IPS DF 19.7 (cell line): ENCODE measurements around the gene CDH8.

Experiments used
- DNase-seq: peaks from one replicate; pipeline ENCODE4 v3.0.0-alpha.2; 2013; ENCODE audit warnings: low read depth, low spot score

Gene CDH8

DNA sequence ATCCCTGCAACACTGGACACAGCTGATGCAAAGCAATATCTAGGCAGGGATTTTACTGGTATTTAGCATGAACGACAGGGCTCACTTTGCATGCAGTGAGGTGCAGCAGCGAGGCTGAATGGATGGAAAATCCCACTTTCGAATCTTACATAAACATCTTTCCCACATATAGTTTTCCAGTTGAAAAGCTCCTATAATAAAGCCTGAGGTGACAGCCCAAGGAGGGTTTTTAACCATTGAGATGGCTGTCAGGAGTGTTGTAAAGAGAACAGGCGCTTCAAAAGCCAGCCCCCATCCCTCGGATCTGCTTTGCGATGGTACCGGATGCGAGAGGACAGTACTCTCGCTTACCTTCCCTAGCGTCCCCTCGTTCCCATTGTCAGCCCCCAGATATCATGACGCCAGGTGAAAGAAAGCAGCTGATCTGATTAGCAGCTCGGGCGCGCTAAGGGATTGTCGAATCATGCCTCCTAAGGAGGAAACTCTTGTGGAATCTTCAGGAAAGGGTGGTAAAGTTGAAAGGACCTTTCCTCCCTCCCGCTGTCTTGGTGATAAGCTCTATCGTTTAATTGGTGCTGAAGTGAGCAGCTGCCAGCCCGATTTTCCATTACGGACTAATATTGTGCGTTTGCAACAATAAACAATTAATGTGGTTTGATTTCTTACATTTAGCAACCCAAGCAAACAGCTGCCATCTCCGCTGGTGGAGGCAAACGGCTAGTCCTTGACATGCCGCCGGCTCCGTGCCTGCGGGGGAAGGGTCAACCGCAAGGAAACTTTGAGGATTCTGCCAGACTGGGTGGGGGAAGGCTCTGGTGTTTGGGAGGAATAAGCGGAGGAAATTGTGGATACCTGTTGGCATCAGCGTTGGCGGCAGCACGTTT lies 1.8 kb downstream of the CDH8 start:
- DNase-seq = no peak

DNA sequence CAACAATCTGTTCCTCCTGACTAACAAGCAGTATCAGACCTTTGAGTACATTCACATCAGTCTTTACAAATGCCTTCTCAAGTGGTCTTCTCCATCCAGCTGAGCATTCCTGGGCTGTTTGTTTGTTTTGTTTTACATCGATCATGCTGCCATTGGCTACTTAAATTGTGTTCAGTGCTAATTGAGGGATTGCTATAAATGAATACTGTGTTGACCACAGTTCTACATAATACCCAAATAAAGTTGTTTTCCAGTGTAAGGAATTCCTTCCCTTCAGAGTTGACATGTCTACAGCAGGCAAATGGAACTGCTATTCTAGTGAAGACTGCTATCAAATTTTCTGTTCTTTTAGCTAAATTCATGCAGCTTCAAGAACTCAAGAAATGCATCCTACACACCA lies 3.2 kb downstream of the CDH8 start:
- no peak for DNase-seq

DNA sequence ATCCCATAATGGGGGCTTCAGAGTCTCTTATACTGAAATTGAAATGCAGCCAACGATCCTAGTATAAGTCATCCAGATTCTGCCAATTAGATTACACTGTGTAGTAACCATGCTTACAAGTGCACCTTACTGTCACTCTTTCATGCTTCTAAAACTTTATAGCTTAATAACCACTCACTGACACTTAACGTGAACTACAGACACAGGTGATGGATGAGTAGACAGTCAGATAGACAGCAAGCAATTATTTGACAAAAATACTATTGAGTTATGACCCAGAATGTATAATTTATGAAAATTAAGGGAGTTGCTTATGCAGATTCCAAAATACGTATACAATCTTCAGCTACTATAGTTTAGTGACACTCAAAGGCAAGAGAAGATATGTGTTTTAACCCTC lies 6.3 kb downstream of the CDH8 start:
- no peak for DNase-seq

DNA sequence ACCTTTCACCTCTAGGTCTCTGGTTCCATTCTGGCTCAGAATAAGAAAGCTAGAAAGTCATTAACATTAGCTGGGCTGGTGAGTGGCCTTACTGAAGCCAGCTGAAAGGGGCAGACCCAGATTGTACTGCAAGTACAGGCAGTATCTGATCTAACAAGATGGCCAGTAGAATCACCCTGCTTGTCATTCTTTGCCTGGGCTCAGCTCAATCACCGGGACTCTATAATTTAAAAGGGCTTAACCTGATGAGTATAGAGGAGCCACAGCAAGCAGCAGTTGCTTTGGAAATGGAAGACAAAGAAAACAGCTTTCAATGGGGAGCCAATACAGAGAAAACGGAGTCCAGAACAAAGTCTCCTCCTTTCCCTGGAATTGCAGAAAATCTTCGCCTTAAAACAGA lies 13.6 kb downstream of the CDH8 start:
- no peak for DNase-seq

DNA sequence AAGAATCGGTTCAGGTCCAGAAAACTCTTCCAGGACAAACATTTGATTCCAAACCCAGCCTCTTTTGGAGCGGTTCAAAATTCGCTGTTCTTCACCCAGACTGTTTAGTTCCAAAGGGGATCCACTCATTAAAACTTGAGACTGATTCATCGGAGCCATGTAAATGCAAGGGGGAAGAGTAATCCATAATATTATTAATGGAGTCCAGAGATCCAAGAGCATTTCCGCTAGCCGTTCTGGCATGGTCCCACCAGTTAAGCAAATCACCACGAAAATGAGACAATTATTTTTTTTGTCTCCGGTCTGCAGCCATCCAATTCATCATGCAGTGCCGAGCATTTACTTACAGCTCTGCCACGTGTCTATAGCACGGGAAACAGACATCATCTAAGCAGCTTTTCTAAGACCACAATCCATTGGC lies 15.1 kb downstream of the CDH8 start:
- DNase-seq = no peak

DNA sequence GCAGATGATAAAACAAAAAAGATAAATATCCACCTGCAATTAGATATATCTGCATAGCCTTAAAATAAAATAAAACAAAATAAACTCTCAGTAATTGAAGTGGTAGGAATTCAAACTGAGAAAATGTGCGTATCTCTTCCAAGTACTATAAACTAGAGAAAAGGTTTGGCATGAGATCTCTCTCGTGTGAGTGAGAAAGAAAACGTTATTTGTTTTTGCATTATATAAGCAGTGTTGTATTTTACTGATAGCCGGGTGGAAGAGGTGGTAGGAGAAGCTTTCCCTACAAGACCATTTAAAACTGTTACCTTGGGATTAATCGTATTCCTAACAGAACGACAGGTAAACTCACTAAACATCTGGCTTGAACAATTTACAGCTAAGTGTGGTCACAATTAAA lies 15.6 kb downstream of the CDH8 start:
- DNase-seq = no peak

DNA sequence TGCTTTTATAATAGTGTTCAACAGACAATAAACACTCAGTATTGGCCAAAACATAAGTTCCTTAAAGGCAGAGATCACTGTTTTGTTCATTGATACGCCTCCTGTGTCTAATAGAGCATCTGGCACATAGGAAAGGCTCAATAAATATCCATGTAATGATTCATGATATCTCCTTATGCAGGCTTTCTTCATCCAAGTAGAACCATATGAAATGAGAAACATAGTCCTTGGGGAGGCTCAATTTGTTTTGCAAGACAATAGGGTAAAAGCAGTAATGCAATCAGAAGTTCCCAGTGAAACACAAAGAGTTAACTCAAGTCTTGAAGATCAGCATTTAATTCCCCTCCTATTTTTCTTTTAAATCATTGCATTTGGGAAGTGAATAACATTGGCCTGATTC lies 16.4 kb downstream of the CDH8 start:
- DNase-seq = no peak

DNA sequence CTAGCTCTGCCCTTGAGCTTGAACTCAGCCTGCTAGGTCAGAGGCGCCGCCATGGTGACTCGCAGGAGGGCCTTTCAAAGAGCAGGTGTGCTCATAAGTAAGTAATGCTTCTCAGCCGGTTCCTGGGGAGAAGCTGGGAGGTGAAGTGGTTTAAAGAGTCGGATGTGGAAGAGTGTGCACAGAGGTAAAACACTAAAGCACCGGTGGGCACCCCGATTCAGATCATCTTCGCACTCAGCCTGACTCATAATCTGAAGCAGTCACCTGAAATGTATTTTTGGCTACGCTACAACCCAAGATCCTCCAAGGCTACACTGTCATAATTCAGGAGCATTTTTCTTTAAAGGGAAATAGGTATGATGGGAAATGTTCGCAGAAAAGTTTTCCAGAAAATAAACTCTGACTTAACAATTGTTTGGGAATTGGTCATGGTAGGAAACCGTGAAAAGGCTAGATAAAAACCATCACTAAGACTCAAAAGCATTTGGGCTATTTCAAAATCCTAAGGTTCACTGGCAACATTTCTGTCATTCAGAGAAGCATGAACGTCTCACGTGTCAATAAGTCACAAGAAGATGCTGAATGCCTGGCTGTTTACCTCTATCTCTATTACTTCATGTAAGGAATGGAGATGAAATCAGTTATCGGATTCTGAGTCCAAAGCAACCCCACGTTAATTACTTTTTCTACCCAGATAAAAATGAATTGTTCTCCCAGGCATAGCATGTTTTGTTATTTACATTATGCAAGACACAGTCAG lies 17.8 kb downstream of the CDH8 start:
- DNase-seq = no peak

DNA sequence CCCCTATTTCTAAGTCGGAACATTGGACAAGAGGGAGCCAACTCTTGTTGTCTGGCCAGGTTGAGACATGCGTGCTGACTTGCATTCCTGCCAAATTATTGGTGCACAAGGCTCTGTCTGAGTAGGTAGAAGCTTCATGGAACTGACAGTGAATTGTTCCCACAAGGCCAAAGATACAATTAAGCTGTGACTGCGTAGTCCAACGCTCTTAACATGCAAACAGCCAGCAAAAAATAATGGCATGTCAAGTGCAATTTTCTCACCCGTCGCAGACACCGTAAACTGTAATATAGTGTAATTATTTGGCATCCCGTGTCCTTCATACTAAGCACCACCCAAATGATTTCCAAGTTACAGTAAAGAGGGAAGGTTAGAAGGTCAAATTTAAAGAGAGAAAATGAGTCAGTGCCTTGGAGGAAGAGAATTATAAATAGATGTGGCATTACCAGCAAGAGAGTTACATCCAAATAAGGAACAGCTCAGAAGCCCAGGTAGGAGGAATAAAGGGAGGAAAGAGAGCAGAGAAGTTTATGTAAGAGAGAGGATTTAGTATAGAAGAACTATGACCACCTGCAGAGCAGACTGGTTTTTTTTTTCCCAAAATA lies 21.8 kb downstream of the CDH8 start:
- no peak for DNase-seq

DNA sequence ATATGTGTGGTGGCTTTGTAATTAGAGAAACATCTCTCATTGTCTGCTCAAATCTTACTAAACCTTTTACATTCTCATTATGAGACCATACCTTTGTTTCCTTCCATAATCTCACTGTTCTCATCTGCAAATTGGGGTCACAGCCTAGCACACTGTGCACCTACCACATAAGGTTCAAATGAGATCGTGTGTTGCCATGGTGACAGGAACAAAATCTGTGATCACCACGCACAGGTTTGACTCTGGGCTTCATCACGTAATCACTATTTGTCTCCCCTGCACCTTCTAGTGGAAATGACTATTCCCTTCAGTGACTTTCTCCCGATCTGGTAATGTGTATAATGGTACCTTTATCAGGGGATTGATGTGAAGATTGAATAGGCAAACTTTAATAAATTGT lies 26.1 kb downstream of the CDH8 start:
- no peak for DNase-seq

DNA sequence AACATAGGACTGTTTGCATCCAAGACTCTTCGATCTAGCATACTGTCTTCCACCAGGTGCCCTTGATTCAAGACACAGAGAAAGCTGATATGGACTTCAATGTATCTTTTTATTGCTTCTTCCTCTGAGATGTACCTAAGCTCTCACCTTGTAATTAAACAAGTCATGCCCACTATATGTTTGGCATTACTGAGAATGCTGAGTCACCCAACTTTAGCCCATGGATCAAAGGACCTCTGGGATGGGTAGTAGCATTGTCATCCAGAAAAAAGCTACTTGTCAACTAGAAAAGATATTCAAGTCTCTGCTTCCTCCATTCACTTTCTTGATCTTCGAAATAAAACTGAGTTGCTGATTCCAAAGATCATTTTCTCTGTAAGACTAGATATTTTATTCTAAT lies 37.8 kb downstream of the CDH8 start:
- DNase-seq = no peak

DNA sequence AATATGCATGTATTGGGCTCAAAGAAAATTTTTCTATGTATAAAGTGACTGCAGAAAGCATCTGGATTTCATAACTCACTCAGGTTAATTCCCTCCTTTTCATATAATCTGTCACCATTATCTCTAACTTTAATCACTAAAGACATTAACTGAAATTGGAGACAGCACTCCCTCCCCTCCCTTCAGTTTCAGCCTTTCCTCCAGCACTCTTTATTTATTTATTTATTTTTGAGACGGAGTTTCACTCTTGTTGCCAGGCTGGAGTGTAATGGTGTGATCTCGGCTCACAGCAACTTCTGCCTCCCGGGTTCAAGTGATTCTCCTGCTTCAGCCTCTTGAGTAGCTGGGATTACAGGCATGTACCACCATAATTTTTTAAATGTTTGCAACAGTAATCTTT lies 43.1 kb downstream of the CDH8 start:
- no peak for DNase-seq

DNA sequence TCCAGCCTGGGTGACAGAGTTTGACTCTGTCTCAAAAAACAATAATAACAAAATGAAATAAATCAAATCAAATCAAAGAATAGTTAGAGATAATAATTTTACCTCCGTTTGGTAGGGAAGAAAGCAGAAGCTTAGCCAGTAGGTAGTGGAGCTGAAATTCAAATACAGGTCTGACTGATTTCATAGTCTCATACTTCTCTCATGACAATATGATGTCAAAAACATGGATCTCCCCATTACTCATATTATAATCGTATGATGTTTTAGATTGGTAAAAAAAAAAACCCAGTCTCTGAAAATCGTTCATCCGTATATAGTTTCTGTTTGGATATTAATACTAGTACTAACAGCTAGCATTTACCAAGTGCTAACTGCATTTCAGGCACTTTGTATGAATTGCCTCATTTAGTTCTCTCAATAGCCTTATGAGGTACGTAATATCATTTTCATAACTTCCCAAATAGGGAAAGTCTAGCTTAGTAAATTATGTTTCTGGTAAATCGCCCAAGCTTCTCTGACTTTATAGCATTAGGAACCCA lies 48.7 kb downstream of the CDH8 start:
- DNase-seq = no peak

DNA sequence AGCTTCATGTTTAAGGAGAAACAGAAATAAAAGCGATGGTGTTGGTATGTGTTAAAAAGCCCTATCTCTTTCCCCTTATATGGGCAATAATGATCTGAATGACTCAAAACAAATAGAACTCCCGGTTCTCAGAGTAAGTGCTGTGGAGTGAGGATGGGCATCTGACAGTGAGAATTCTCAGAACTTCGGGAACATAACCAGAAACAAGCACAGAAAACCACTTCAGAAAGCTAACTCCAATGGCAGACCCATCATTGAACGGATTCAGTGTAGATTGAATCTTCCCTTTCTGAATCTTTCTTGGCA lies 67.2 kb downstream of the CDH8 start:
- no peak for DNase-seq

DNA sequence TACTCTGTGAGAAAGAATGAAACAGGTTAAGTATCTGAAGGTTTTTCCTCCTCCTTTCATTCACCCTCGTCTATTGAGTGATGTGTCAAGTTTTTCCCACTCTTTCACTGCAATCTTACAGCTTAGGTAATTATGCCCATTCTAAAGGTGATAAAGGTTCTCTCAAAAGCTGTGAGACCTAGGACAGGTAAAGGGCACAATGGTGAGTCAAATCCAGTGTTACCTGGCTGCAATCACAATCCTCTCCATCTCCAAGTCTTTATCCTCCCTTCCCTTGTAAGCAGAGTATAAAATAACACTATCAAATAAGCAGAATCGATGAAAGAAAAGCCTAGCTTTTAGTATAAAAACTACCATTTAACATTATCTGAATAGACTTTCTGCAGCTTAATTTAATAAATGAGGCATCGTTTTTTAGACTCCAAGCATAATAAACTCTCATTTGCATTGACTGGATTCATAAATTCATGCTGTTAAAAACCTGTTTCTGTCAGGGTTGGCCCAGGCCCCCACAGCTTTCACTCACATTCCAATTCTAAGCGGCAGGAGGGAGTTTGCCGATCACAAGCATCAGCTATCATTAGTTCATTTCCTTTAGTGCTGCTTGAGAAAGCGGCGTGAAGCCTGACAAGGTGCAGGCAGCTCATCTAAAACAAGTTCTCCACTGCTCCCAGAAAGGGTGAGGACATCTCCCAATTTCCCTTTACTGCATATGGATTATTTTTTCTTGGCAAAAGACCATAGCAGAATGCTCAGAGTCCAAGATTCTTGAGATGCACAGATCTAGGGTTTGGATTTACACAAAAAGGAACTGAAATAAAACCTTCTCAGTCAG lies 67.8 kb downstream of the CDH8 start:
- no peak for DNase-seq

DNA sequence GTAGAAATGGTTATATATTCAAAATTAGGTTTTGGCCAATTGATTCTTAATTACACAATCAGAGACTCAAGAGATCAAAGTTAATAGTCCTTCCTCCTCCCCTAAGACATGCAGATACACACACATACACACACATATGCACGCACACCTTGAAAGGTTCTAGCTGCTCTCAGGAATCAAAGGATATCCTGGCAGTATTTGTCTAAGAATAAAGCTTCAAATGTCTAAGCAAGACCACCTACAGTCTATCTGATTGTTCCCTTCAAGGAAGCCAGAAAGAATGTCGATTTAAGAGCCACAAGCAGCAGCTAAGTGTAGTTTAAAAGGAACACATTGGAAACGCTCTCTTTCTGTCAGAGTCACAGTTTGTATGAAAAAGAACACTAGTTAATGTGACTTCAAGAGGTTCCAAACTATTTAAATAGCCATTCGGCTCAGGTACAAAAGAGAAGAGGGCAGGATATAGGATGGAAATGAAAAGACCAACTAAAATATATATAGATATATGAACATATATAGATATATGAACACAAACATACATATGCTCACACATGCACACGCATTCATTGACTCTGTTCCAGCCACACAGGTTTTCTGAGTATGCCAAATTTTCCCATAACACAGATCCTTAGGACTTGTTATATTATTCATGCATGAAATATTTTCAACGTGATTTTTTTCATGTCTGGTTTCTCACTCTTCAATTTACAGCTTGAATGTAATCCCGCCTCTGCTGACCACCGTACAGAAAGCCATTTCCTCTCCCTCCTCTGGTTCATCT lies 79.0 kb downstream of the CDH8 start:
- peak; percentile 56 for DNase-seq

DNA sequence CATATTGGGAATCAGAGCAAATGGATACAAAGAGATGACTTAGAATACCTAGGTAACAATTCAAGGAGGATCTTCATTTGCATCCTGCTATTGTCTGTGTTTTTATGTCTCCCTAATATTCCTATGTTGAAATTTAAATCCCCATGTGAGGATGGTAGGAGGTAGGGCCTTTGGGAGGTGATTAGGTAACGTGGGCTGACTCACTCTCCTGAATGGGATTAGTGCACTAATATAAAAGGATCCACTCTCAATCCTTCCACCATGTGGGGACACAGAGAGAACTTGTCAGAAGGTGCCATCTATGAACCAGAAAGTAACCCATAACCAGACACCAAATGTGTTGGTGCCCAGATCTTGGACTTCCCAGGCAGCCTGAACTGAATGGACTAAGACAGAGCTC lies 83.4 kb downstream of the CDH8 start:
- no peak for DNase-seq

DNA sequence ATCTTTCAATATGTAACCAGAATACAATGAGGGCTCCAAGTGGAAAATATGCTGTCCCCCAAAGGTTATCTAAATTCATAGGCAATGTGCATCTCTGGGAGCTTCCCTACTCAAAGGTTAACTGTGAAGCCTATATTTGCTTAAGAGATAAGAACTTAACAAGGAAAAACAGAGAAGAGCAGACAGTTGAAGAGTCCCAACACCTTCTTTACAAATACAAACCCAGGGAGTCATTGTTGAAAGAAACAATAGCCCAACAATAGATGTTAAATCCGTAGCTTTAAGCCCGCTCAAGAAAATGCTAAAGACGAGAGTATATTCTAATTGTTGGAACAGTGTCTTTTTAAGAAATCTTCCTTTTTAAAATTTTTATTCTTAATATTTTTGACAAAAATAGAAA lies 87.8 kb downstream of the CDH8 start:
- no peak for DNase-seq

DNA sequence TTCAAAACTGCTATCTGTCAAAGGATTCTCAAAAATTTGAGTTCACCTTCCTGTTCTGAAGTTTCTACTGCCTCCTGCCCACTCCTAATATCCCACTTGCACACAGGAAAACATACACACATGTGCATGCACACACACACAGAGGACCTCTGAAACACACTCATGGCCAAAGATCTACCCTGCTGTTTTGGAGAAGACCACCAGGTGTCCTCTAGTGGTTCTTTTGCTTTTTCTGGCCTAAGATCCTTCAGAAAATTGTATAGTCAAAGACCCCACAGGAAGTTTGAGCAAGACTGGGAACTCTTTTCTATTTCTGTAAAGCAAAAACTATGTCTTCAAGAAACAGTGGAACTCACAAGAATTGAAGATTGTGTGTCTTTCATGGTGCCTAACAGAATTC lies 90.2 kb downstream of the CDH8 start:
- DNase-seq = no peak

DNA sequence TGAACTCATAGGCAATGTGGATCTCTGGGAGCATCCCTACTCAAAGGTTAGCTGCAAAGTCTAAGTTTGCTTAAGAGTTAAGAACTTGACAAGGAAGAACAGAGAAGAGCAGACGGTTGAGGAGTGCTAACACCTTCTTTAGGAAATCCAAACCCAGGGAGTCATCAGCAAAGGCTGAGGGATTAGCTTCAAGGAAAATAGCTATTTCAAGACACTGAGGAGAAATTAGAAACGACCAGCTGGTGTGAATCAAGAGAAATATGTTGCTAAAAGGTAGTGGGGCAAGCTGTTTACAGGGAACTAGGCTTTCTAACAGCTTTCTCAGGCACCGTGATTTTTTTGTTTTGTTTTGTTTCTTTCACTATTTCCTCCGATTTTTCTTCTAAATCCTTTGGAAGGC lies 90.7 kb downstream of the CDH8 start:
- no peak for DNase-seq

DNA sequence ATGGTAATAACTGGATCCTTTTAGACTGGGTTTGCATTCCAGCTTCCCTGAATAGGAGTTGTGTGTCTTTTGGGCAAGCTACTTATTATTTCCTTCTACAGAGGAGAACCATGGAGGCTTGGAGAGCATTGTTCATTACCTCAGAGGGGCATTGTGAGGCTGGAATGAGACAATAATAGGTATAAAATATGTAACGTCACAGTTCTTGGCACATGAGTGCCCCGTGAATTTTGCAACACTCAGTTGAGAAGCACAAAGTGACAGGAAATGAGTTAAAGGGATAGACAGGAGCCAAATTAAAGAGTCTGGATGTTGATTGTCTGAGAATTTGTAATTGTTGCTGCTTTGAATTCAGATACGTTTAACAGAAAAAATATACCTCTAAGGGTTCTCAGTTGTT lies 92.2 kb downstream of the CDH8 start:
- DNase-seq = no peak
